Measurements from ENCODE around the gene CSF3R. TPM values are rescaled to one million over a fixed set of nuclear protein-coding genes. Genes with fewer than 3 reads are reported as not detected.

CSF3R gene
- total RNA-seq, 1 experiment from 2014 or later: not detected

DNA sequence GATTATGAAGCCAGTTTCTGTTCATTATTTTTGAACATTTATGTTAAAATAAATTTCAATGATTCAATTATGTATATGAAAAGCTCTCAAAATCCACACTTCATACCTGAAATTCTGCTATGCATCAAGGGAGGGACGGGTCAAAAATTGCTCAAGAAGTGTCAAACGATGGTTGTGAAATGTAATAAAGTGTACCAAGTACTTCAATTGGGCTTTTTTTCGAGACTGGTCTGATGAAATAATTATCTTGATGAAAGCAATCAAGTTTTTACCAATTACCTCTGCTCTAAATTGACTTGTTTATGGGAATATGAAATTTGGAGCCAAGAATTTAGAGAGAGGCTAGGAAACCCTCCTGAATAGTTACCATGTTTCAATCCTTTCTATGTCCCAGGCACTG lies 40.4 kb downstream of the CSF3R start:
- TF ChIP-seq, protein P1, sequence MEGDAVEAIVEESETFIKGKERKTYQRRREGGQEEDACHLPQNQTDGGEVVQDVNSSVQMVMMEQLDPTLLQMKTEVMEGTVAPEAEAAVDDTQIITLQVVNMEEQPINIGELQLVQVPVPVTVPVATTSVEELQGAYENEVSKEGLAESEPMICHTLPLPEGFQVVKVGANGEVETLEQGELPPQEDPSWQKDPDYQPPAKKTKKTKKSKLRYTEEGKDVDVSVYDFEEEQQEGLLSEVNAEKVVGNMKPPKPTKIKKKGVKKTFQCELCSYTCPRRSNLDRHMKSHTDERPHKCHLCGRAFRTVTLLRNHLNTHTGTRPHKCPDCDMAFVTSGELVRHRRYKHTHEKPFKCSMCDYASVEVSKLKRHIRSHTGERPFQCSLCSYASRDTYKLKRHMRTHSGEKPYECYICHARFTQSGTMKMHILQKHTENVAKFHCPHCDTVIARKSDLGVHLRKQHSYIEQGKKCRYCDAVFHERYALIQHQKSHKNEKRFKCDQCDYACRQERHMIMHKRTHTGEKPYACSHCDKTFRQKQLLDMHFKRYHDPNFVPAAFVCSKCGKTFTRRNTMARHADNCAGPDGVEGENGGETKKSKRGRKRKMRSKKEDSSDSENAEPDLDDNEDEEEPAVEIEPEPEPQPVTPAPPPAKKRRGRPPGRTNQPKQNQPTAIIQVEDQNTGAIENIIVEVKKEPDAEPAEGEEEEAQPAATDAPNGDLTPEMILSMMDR (conservative IDR thresholded peaks at IDR 0.05; ENCODE audit: low read depth, low read length): no peak
- TF ChIP-seq EZH2 (IDR thresholded peaks at IDR 0.05; ENCODE audit: low read length, unreplicated experiment) (no peak), EZH2phosphoT487 (IDR thresholded peaks at IDR 0.05; ENCODE audit: borderline replicate concordance, low read length) (no peak)
- Histone ChIP-seq H3K9me2 (replicated peaks; ENCODE audit: low read length) (no peaks in the 10 kb centered on the region), H3K27me3 (ENCODE audit: low read length) (no peaks in the 10 kb centered on the region), H3F3A (ENCODE audit: low read length, unreplicated experiment) (no peaks in the 10 kb centered on the region), H3K4me1 (ENCODE audit: insufficient read depth, low read length) (peaks cover 5% of the 10 kb centered on the region), H3K9me3 (ENCODE audit: low read length) (no peaks in the 10 kb centered on the region), H3K36me3 (ENCODE audit: low read depth, low read length) (no peaks in the 10 kb centered on the region), H3K4me3 (ENCODE audit: low read length) (no peak overlapping the region), H4K20me1 (ENCODE audit: low read length) (no peaks in the 10 kb centered on the region), H2AFZ (ENCODE audit: low read length) (no peak overlapping the region), H3K79me2 (ENCODE audit: low read length) (no peaks in the 10 kb centered on the region), H3K27ac (ENCODE audit: low read length) (no peak overlapping the region), H3K9ac (ENCODE audit: low read length) (no peak overlapping the region), H3K4me2 (ENCODE audit: low read length) (no peak overlapping the region)
- intact Hi-C loops (cut with micrococcal nuclease): no loop called here
- no peak for ATAC-seq
- DNase-seq: no peak
- CTCF ChIA-PET: no interaction called here
- POLR2A ChIA-PET (ENCODE audit: unreplicated experiment): no interaction called here
- no TSS peak for BruUV-seq (replicated peaks)

DNA sequence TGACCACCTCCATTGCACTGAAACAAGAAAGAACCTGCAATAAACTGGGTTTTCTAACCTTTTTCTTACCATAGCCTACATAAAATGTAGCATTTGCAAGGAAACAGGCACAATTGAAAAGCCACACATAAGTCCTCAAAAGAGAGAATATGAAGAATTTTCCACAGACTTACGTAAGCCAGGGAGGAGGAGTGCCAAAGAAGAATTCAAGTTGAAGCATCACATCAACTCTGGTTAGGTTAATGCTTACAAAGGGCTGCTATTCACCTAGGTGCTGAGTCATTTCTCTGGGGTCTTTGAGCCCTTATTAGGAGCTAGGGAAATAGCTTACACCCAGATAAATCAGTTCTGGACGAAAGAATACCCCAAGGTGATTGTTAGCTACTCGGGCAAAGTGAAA lies 42.1 kb downstream of the CSF3R start:
- intact Hi-C loops (cut with micrococcal nuclease): no loop called here
- Histone ChIP-seq H3K9me3 (ENCODE audit: low read length) (no peaks in the 10 kb centered on the region), H3K4me3 (ENCODE audit: low read length) (no peak overlapping the region), H3F3A (ENCODE audit: low read length, unreplicated experiment) (peaks cover 8% of the 10 kb centered on the region), H3K27me3 (ENCODE audit: low read length) (no peaks in the 10 kb centered on the region), H3K27ac (ENCODE audit: low read length) (no peak overlapping the region), H3K4me1 (ENCODE audit: insufficient read depth, low read length) (peaks cover 16% of the 10 kb centered on the region), H4K20me1 (ENCODE audit: low read length) (no peaks in the 10 kb centered on the region), H2AFZ (ENCODE audit: low read length) (no peak overlapping the region), H3K4me2 (ENCODE audit: low read length) (no peak overlapping the region), H3K36me3 (ENCODE audit: low read depth, low read length) (no peaks in the 10 kb centered on the region), H3K79me2 (ENCODE audit: low read length) (no peaks in the 10 kb centered on the region), H3K9ac (ENCODE audit: low read length) (no peak overlapping the region), H3K9me2 (replicated peaks; ENCODE audit: low read length) (no peaks in the 10 kb centered on the region)
- POLR2A ChIA-PET (ENCODE audit: unreplicated experiment): interaction anchor here (0.6 kb wide), 1 partner anchor 88 kb away, joined by 3 read pairs; no protein-coding TSS in a partner anchor
- CTCF ChIA-PET: no interaction called here
- BruUV-seq (replicated peaks): no TSS peak
- TF ChIP-seq EZH2 (IDR thresholded peaks at IDR 0.05; ENCODE audit: low read length, unreplicated experiment): no peak
- TF ChIP-seq EZH2phosphoT487 (IDR thresholded peaks at IDR 0.05; ENCODE audit: borderline replicate concordance, low read length): no peak
- TF ChIP-seq, protein P1 (conservative IDR thresholded peaks at IDR 0.05; ENCODE audit: low read depth, low read length): no peak
- ATAC-seq (no peak), DNase-seq (no peak)

DNA sequence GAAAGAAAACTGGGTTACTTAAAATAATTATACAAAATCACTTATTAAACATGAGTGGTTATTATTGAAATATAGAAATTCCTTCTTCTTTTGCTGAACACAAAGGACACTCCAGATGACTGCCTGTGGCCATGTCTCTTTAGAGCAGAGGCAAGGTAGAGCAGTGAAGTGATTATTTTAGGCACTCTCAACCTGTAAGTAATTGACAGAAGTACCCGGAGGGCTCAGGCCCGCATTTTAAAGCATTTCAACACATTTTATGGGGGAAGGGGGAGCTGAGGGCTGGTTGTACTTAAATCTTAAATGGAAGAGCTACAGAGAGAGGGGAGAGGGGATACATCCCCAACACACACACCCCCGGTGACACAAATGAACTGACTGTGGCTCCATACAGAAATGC lies 42.7 kb downstream of the CSF3R start:
- DNase-seq (no peak), ATAC-seq (no peak)
- ChIA-PET POLR2A (ENCODE audit: unreplicated experiment) (no interaction called here), CTCF (no interaction called here)
- no peak overlapping the region for H3K27ac ChIP-seq (ENCODE audit: low read length)
- no peaks in the 10 kb centered on the region for H3K79me2 ChIP-seq (ENCODE audit: low read length)
- no peak overlapping the region for H3K9ac ChIP-seq (ENCODE audit: low read length)
- peaks cover 8% of the 10 kb centered on the region for H3F3A ChIP-seq (ENCODE audit: low read length, unreplicated experiment)
- no peak overlapping the region for H3K4me3 ChIP-seq (ENCODE audit: low read length)
- no peaks in the 10 kb centered on the region for H3K36me3 ChIP-seq (ENCODE audit: low read depth, low read length)
- H2AFZ ChIP-seq (ENCODE audit: low read length): no peak overlapping the region
- no peaks in the 10 kb centered on the region for H3K27me3 ChIP-seq (ENCODE audit: low read length)
- H3K9me3 ChIP-seq (ENCODE audit: low read length): no peaks in the 10 kb centered on the region
- peaks cover 16% of the 10 kb centered on the region for H3K4me1 ChIP-seq (ENCODE audit: insufficient read depth, low read length)
- H4K20me1 ChIP-seq (ENCODE audit: low read length): no peaks in the 10 kb centered on the region
- no peak overlapping the region for H3K4me2 ChIP-seq (ENCODE audit: low read length)
- no TSS peak for BruUV-seq (replicated peaks)
- TF ChIP-seq, protein P1 (conservative IDR thresholded peaks at IDR 0.05; ENCODE audit: low read depth, low read length): no peak
- intact Hi-C loops (cut with micrococcal nuclease): no loop called here
- no peaks in the 10 kb centered on the region for H3K9me2 ChIP-seq (replicated peaks; ENCODE audit: low read length)

Data from PC-3 (cell line).